Measurements from ENCODE around the gene AP5S1. TPM values are rescaled to one million over a fixed set of nuclear protein-coding genes. Genes with fewer than 3 reads are reported as not detected.
A peak's percentile ranks its signal among the peaks of the same experiment; 100 is the strongest.

The AP5S1 gene
- total RNA-seq, 1 donor from 2014 or later, result 13.4 TPM

- peaks cover 80% of the 10 kb centered on the region for H3K36me3 Mint-ChIP-seq (ENCODE audit: low read depth)
- ChIA-PET CTCF (no interaction called here), POLR2A (no interaction called here)
- H3K27me3 Mint-ChIP-seq, result no peaks in the 10 kb centered on the region
- H3K9me3 Mint-ChIP-seq, result no peaks in the 10 kb centered on the region
- DNase-seq, result no peak
- no peak for TF ChIP-seq CTCF (IDR thresholded peaks at IDR 0.05)
- no peak for ATAC-seq (ENCODE audit: low read depth)
- H3K4me3 Mint-ChIP-seq, result no peak overlapping the region
- H3K4me1 Mint-ChIP-seq, result peaks cover 11% of the 10 kb centered on the region
- intact Hi-C loops (cut with micrococcal nuclease), result no loop called here
- H3K27ac Mint-ChIP-seq, result no peak overlapping the region
Observed at GRCh38 chr20:3861191-3861590, 40.8 kb downstream of the AP5S1 start.

GRCh38 chr20:3862333-3862732 lies 42.0 kb downstream of the AP5S1 start:
- H3K27me3 Mint-ChIP-seq, result no peaks in the 10 kb centered on the region
- no peak for DNase-seq
- ChIA-PET POLR2A (interaction anchor here (0.6 kb wide), 1 partner anchor 31 kb away, joined by 4 read pairs; no protein-coding TSS in a partner anchor), CTCF (no interaction called here)
- intact Hi-C loops (cut with micrococcal nuclease), result no loop called here
- TF ChIP-seq CTCF (IDR thresholded peaks at IDR 0.05), result no peak
- H3K4me1 Mint-ChIP-seq, result peaks cover 11% of the 10 kb centered on the region
- no peak overlapping the region for H3K4me3 Mint-ChIP-seq
- ATAC-seq (ENCODE audit: low read depth), result no peak
- no peaks in the 10 kb centered on the region for H3K9me3 Mint-ChIP-seq
- peaks cover 85% of the 10 kb centered on the region for H3K36me3 Mint-ChIP-seq (ENCODE audit: low read depth)
- no peak overlapping the region for H3K27ac Mint-ChIP-seq

- H3K27ac Mint-ChIP-seq, result no peak overlapping the region
- CTCF ChIA-PET, result interaction anchor here (1.0 kb wide), 1 partner anchor 222 kb away, joined by 4 read pairs; no protein-coding TSS in a partner anchor
- intact Hi-C loops (cut with micrococcal nuclease), result no loop called here
Observed at GRCh38 chr20:3863317-3863716, 43.0 kb downstream of the AP5S1 start.

GRCh38 chr20:3864518-3864917 lies 44.2 kb downstream of the AP5S1 start:
- POLR2A ChIA-PET, result interaction anchor here (0.5 kb wide), 1 partner anchor 103 kb away, joined by 4 read pairs; no protein-coding TSS in a partner anchor
- H3K36me3 Mint-ChIP-seq (ENCODE audit: low read depth), result peaks cover 68% of the 10 kb centered on the region
- no peaks in the 10 kb centered on the region for H3K27me3 Mint-ChIP-seq
- no peaks in the 10 kb centered on the region for H3K9me3 Mint-ChIP-seq
- intact Hi-C loops (cut with micrococcal nuclease), result no loop called here
- H3K4me1 Mint-ChIP-seq, result peaks cover 11% of the 10 kb centered on the region
- CTCF ChIA-PET, result no interaction called here
- ATAC-seq (ENCODE audit: low read depth) (no peak), DNase-seq (no peak)
- no peak overlapping the region for H3K27ac Mint-ChIP-seq
- TF ChIP-seq CTCF (IDR thresholded peaks at IDR 0.05), result no peak
- no peak overlapping the region for H3K4me3 Mint-ChIP-seq

More at GRCh38 chr20:3863317-3863716, 43.0 kb downstream of the AP5S1 start:
- Mint-ChIP-seq H3K27me3 (no peaks in the 10 kb centered on the region), H3K36me3 (ENCODE audit: low read depth) (peaks cover 78% of the 10 kb centered on the region), H3K4me3 (no peak overlapping the region), H3K9me3 (no peaks in the 10 kb centered on the region), H3K4me1 (peaks cover 11% of the 10 kb centered on the region)
- DNase-seq (no peak), ATAC-seq (ENCODE audit: low read depth) (peak; percentile 64)
- no peak for TF ChIP-seq CTCF (IDR thresholded peaks at IDR 0.05)
- POLR2A ChIA-PET, result interaction anchor here (0.6 kb wide), 1 partner anchor 163 kb away, joined by 4 read pairs; no protein-coding TSS in a partner anchor

GRCh38 chr20:3865152-3865886 lies 45.0 kb downstream of the AP5S1 start:
- H3K4me1 Mint-ChIP-seq, result peaks cover 11% of the 10 kb centered on the region
- no peak for DNase-seq
- H3K27ac Mint-ChIP-seq, result no peak overlapping the region
- no peak for ATAC-seq (ENCODE audit: low read depth)
- H3K36me3 Mint-ChIP-seq (ENCODE audit: low read depth), result peaks cover 67% of the 10 kb centered on the region
- H3K27me3 Mint-ChIP-seq, result no peaks in the 10 kb centered on the region
- intact Hi-C loops (cut with micrococcal nuclease), result no loop called here
- H3K4me3 Mint-ChIP-seq, result no peak overlapping the region
- no peaks in the 10 kb centered on the region for H3K9me3 Mint-ChIP-seq
- CTCF ChIA-PET, result no interaction called here
- POLR2A ChIA-PET, result interaction anchor here (0.6 kb wide), 1 partner anchor 26 kb away, joined by 3 read pairs; no protein-coding TSS in a partner anchor
- no peak for TF ChIP-seq CTCF (IDR thresholded peaks at IDR 0.05)
